ENCODE measurements around the gene SETD1A. TPM values are rescaled to one million over a fixed set of nuclear protein-coding genes. Genes with fewer than 3 reads are reported as not detected.

The SETD1A gene
- total RNA-seq, 1 experiment from 2014 or later: 7.7 TPM

DNA sequence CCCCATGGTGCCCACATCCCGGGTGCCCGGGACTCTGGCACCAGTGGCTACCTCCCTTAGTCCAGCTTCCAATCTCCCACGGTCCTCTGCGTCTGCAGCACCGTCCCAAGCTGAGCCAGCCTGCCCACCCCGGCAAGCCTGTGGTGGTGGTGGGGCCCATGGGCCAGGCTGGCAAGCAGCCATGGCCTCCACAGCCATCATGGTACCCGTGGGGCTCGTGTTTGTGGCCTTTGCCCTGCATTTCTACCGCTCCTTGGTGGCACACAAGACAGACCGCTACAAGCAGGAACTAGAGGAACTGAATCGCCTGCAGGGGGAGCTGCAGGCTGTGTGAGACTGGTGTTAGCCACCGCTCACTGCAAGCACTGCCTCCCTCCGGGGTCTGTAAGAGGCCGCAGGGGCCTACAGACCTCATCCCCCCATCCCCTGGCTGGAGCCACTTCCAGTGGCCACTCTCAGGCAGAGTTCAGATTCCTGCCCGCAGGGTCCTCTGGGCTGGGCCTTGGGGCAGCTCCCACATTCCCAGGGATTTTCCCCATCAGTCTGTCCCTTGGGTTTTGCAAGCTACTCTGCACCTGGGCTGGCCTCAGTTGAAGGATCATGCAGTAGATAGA, 3.9 kb upstream of the SETD1A start:
- DNase-seq (ENCODE audit: low spot score): peak; percentile 74

DNA sequence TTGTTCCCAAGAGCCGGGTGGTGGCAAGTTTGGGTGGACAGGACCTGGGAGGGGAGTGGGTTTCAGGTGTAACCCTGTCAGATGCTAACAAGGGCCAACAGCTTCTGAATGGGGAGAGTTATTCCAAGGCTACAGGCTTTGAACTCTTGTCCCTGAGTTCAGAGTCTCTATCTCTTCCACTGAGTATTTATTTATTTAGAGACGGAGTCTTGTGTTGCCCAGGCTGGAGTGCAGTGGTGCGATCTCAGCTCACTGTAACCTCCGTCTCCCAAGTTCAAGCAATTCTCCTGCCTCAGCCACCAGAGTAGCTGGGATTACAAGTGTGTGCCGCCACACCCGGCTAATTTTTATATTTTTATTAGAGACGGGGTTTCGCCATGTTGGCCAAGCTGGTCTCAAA, 2.6 kb upstream of the SETD1A start:
- no peak for DNase-seq (ENCODE audit: low spot score)

DNA sequence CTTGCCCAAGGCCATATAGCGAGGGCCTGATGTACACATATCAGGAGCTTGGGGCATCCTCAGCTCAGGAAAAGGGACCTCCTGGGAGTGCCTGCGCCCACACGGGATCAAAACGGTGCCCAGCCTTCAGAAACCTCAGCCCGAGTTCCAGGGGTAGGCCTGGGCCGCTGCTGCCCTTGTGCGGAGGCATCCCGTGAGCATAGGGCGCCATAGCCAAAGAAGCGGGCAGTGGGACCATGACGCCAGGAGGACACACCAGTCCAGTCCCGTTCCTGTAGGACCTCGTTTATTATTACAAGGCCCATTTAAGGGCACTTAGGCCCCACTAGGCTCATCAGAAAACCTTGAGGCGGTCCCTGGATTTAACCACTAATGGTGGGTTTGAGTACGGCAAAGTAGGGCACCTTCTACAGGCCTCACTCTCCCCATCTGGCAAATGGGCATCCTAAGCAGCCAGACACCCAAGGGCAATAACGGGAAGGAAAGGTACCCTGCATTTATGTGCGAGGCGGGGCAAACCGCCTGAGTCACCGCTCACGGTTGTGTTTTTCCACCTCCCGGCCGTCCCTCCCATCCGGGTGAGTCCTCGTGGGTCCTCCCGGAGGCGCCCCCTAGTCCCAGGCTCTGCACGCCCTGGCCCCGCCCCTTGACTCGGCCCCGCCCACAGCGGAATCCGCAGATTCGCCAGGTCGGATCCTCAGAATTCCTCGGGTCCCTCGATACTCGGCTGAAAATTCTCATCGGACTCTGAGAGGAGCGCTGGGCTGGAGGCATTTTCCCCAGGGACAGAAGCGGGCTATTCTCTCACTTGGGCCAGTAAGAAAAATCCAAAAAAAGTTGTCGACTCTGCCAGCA, 726 bp upstream of the SETD1A start:
- DNase-seq (ENCODE audit: low spot score): peak; percentile 77

DNA sequence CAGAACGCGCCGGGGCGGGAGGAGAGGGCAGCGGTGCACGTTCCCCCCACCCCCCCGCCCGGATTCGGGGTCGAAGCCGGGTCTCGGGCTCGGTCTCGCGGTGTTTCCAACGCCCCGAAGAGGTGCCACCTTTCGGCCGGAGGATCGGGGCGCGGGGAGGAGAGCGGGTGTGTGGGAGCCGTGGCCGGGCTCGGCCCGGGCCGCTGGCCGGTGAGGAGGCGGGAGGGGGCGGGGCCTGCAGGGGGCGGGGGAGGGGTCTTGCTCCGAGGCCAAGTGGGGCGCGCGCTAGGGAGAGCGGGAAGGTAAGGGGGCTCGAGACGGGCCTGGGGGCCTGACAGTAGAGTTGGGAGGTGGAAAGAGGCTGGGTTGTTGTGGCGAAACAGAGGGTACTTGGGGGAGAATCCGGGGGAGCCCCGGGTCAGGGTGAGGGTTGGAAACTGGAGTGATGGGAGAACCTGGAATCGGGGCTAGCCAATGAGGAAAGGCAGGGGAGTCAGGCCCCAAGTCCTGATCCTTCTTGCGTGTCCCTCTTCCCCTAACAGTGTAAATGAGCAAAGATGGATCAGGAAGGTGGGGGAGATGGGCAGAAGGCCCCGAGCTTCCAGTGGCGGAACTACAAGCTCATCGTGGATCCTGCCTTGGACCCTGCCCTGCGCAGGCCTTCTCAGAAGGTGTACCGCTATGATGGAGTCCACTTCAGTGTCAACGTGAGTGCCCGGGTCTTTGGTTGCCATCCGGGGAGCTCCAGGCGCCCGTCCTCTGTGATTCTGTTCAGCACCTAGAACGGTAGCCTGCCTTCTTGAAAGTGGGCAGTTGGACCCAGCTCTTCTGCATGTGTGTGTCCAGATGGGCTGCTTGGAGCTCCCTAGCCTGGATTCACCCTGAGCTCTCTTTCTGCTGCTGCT, 873 bp downstream of the SETD1A start:
- DNase-seq (ENCODE audit: low spot score): peak; percentile 19

DNA sequence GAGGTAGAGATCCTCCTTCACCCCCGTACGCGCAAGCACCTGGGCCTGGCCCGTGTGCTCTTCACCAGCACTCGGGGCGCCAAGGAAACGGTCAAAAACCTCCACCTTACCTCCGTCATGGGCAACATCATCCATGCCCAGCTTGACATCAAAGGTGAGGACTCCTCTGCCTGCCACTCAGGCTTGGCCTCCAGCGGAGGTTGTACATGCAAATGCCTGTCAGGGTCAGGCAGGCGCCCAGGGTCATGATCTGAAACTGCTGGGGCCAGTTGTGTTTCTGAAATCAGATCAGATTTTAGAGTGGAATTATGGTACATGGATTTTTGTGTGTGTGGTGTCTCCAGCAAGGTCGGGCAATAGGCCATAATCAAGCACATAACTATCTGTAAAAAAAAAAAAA, 3.8 kb downstream of the SETD1A start:
- DNase-seq (ENCODE audit: low spot score): no peak

DNA sequence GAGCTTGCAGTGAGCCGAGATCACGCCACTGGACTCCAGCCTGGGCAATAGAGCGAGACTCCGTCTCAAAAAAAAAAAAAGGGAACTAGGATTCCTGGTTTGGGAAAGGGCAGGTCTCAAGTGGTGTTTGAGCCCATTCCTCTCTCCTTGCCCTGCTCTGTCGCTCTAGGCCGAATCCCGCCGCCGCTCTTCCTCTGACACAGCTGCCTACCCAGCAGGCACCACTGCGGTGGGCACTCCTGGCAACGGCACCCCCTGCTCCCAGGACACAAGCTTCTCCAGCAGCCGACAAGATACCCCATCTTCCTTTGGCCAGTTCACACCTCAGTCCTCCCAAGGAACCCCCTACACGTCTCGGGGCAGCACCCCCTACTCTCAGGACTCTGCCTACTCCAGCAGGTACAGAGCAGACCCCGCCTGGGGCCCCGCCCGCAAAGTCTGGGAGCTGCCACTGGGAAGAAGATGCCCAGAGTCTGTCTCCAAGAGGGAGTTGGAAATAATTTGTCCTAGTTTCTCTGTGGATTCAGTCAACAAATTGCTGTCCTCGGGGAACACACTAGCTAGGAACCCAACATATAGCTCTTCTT, 6.5 kb downstream of the SETD1A start:
- DNase-seq (ENCODE audit: low spot score): no peak

DNA sequence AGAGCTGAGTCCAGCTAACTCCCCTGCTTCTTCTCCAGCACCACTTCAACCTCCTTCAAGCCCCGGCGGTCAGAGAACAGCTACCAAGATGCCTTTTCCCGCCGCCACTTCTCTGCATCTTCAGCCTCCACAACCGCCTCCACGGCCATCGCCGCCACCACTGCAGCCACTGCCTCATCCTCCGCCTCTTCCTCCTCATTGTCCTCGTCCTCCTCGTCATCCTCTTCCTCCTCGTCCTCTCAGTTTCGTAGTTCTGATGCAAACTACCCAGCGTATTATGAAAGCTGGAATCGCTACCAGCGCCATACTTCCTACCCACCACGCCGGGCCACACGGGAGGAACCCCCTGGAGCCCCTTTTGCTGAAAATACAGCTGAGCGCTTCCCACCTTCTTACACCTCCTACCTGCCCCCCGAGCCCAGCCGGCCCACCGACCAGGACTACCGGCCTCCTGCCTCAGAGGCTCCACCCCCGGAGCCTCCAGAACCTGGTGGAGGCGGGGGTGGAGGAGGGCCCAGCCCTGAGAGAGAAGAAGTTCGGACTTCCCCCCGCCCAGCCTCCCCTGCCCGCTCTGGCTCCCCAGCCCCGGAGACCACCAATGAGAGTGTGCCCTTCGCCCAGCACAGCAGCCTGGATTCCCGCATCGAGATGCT, 7.1 kb downstream of the SETD1A start:
- DNase-seq (ENCODE audit: low spot score): no peak

DNA sequence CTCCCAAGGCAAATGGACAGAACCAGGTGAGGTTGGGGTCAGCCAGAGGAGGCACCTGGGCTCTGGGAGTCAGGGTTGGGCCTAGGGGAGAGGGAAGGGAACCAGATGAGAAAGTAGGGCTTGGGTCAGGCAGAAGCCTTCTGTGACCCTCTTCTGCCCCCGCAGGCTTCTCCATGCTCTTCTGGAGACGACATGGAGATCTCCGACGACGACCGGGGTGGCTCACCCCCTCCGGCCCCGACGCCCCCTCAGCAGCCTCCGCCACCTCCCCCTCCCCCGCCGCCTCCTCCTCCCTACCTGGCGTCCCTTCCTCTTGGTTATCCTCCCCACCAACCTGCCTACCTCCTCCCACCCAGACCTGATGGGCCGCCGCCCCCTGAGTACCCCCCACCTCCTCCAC, 7.9 kb downstream of the SETD1A start:
- no peak for DNase-seq (ENCODE audit: low spot score)

DNA sequence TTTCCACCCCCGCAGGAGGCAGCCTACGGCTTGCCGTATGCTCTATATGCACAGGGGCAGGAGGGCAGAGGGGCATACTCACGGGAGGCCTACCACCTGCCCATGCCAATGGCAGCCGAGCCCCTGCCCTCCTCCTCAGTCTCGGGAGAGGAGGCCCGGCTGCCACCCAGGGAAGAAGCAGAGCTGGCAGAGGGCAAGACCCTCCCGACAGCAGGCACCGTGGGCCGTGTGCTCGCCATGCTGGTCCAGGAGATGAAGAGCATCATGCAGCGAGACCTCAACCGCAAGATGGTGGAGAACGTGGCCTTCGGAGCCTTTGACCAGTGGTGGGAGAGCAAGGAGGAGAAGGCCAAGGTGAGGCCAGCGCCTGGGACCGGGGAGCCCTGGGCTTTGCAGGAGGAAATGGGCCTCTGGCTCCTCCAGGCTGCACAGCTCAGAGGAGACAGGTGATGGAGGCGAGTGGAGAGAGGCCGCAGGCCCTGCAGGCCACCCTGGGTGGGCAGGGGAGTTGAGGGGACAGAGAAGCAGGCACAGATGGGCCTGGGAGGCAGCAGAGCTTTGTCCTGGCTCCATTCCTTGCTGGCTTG, 8.6 kb downstream of the SETD1A start:
- DNase-seq (ENCODE audit: low spot score): no peak

DNA sequence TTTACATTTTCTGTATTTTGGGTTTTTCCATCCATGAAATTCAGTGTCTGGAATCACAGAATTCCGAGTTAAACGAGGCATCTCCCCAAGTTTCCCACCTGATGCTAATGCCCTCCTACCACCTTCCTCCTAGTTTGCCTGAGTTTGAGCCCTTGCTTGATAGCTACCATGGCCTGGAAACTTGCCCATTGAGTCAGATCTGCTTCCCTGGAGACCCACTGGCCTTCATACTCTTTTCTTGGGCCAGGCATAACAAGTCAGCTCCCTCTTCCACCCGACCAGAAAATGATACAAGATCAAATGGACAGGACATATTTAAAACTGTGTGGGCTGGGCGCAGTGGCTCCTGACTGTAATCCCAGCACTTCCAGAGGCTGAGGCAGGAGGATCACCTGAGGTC, 10.2 kb downstream of the SETD1A start:
- DNase-seq (ENCODE audit: low spot score): no peak

DNA sequence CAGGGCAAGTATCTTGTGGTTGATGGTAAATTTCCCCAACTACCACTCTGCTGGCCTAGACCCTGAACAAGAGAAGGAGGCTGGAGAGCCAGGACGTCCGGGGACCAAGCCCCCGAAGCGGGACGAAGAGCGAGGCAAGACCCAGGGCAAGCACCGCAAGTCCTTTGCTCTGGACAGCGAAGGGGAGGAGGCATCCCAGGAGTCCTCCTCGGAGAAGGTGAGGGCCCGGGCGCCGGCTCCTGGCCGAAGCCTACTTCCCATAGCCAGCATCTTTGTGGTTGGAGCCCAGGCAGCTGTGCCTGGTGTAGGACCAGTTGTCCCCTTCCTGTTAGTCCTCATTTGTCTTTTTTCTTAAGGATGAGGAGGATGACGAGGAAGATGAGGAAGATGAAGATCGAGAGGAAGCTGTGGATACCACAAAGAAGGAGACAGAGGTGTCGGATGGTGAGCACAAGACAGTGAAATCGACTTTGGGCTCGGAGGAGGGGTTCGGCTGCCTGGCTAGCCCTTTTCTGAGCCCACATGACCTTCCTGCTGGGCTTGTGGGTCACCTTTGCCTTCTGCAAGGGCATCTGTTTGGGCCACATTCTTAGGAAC, 11.8 kb downstream of the SETD1A start:
- no peak for DNase-seq (ENCODE audit: low spot score)

DNA sequence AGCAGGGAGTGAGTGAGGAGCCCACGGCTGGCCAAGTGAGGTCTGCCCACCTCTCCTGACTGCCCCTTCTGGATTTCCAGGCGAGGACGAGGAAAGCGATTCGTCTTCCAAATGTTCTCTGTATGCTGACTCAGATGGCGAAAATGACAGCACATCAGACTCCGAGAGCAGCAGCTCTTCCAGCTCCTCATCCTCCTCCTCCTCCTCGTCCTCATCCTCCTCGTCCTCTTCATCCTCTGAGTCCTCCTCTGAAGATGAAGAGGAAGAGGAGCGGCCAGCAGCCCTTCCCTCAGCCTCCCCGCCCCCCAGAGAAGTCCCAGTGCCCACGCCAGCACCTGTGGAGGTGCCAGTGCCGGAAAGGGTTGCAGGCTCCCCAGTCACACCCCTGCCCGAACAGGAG, 13.7 kb downstream of the SETD1A start:
- DNase-seq (ENCODE audit: low spot score): no peak

DNA sequence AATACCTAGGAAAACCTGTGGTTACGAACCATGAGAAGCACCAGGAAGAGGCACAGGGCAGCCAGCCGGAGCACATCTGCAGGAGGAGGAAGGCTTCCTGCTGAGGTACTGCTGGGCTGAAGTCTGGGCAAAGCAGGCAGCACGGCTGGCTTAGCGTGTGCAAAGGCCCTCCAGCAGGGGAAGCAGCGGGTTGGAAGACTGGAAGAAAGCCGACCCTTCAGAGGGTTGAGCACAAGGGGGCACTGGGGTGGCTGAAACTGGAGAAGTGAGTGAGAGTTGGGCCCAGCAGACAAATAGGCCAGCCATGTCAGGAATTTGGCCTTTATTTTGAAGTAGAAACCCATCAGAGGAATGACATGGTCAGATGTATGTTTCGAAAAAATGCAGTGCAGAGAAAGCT, 15.3 kb downstream of the SETD1A start:
- no peak for DNase-seq (ENCODE audit: low spot score)

DNA sequence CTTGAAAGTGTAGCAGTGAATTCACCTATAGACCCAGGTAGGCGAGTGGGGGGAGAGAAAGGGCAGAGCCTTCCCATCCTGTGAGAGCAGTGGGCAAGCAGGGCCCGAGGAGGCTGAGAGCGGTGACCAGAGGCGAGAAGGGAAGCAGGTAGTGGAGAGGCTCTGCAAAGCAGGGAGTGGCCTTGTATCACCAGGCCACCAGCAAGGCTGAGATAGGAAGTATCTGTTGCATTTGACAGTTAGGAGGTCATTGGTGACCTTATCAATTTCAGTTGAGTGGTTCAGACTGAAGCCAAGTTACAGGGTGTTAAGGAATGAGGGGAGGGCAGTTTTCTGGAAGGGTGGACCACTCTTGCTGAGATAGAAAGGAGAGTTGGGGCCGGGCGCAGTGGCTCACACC, 16.8 kb downstream of the SETD1A start:
- DNase-seq (ENCODE audit: low spot score): no peak

DNA sequence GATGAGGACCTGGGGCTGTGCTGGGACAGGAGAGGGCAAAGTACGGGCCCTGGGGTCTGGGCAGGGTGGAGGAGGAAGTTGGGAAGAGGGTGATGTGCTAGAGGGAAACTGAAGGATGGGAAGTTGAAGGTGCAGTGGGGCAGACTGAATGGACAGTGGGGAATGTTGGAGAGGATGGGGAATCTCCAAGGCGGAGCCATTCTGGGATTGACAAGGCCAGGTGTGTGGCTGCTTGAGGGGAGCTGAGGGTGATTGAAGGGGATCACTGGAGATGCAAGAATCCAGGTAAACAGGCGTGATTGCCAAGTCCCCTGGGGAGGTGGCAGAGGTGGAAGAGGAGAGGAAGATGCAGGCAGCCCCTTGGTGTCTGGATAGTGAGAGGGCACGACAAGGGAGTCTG, 18.9 kb downstream of the SETD1A start:
- DNase-seq (ENCODE audit: low spot score): no peak

DNA sequence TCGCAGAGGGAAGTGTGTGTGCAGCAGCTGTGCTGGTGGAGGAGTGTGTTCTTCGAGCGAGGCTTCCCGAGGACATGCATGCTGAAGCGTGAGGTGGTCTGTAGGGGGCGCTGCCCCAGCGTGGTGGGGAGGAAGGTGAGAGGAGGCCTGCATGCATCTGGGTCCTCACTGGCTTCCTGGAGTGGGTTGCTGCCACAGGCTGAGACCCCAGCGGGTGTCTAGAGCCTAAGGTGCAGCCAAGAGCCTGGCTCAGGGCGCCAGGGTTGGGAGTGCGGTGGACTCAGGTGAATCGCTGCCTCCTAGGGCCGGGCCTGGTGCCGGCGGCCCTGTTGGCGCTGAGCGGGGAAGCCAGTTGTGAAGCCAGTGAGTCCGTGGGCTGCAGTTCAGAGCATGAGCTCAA, 19.9 kb downstream of the SETD1A start:
- DNase-seq (ENCODE audit: low spot score): no peak

DNA sequence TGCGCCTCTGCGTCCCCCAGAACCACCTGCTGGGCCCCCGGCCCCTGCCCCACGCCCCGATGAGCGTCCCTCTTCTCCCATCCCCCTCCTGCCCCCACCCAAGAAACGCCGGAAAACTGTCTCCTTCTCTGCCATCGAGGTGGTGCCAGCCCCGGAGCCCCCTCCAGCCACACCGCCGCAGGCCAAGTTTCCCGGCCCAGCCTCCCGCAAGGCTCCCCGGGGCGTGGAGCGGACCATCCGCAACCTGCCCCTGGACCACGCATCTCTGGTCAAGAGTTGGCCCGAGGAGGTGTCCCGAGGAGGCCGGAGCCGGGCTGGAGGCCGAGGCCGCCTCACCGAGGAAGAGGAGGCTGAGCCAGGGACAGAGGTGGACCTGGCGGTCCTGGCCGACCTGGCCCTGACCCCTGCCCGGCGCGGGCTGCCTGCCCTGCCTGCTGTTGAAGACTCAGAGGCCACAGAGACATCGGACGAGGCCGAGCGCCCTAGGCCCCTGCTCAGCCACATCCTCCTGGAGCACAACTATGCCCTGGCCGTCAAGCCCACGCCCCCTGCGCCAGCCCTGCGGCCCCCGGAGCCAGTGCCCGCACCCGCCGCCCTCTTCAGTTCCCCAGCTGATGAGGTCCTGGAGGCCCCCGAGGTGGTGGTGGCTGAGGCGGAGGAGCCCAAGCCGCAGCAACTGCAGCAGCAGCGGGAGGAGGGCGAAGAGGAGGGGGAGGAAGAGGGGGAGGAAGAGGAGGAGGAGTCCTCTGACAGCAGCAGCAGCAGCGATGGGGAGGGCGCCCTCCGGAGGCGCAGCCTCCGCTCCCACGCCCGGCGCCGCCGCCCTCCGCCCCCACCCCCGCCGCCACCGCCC, 21.8 kb downstream of the SETD1A start:
- DNase-seq (ENCODE audit: low spot score): no peak

DNA sequence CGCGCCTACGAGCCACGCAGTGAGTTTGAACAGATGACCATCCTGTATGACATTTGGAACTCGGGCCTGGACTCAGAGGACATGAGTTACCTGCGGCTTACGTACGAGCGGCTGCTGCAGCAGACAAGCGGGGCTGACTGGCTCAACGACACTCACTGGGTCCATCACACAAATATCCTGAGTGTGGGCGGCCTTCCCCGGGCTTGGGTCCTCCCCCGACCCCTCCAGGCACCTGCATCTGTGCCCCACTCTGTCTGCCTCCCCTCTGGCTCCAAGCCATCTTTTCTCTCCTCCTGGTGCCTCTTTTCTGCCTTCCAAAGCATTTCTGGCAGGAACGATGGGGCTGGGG, 22.4 kb downstream of the SETD1A start:
- DNase-seq (ENCODE audit: low spot score): no peak

DNA sequence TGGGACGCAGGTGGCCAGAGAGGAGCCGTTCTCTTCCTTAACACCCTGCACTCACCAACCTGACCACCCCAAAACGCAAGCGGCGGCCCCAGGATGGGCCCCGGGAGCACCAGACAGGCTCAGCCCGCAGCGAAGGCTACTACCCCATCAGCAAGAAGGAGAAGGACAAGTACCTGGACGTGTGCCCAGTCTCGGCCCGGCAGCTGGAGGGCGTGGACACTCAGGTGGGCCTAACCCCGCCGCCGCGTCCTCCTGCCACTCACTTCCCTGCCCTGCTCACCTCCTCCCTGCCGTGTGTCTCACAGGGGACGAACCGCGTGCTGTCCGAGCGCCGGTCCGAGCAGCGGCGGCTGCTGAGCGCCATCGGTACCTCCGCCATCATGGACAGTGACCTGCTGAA, 22.9 kb downstream of the SETD1A start:
- DNase-seq (ENCODE audit: low spot score): no peak

DNA sequence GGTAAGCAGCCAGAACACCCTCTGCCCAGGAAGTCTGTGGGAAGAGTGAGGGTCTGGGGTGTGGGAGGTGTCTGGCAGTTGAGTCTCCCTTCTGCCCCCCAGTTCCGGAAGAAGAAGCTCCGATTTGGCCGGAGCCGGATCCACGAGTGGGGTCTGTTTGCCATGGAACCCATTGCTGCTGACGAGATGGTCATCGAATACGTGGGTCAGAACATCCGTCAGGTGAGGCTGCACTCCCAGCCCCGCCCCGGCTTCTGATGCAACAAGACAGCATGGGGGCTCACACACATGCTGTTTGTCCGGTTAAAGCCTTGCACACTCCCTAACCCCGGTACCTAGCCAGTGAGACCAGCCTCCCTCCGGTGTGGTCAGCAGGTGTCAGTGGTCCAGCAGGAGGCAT, 23.4 kb downstream of the SETD1A start:
- DNase-seq (ENCODE audit: low spot score): no peak

Measured in HT-29 (cell line).